ENCODE data around the gene NFIA.

- no peak for TF ChIP-seq CTCF (IDR thresholded peaks at IDR 0.05)
- no peak for TF ChIP-seq POLR2A (IDR thresholded peaks at IDR 0.05)
Observed at GRCh38 chr1:61207416-61207815, 125.1 kb downstream of the NFIA start.

Data from esophagus squamous epithelium (tissue), 4 donors.